Endothelial cell of umbilical vein (primary cell): ENCODE data around the gene EDC3. TPM values are rescaled to one million over a fixed set of nuclear protein-coding genes. Genes with fewer than 3 reads are reported as not detected.

Source experiments
- Bru-seq: library from RNA; stranded (reverse); fragments of 400-500 nt; gene quantifications from one replicate; lab custom pipeline; 2021; lab: Mats Ljungman, UMichigan
- BruChase-seq, 2 experiments: library from RNA; stranded (reverse); fragments of 400-500 nt; gene quantifications; one replicate each; lab custom pipeline; 2021; lab: Mats Ljungman, UMichigan
- BruUV-seq: library from RNA; stranded (reverse); fragments of 400-500 nt; replicated peaks from 2 replicates; lab custom pipeline; 2021; lab: Mats Ljungman, UMichigan
- CTCF ChIA-PET: fragments of 300-600, 350-600 bp; sonication (Branson Sonifier 250); formaldehyde crosslinking; loops from one replicate; lab custom pipeline; 2021; ENCODE audit warnings: antibody characterized with exemption, inconsistent platforms; lab: Charles Lee
- POLR2A ChIA-PET: fragments of 300-600, 350-600 bp; sonication (Branson Sonifier 250); formaldehyde crosslinking; loops from one replicate; lab custom pipeline; 2021; ENCODE audit warnings: antibody characterized with exemption, inconsistent platforms; lab: Charles Lee
- DNase-seq: peaks from one replicate; pipeline ENCODE4 v3.0.0-alpha.2; 2011; ENCODE audit warnings: low read depth, low spot score
- FAIRE-seq: peaks from 2 replicates; lab custom pipeline; 2011; peaks lifted over from hg19 to GRCh38; lab: Jason Lieb, UNC
- H2AFZ ChIP-seq: 2 replicates; pipeline ENCODE4 v1.6.0; 2012; ENCODE audit warnings: low read depth, low read length, control low read depth, inconsistent platforms
- H3K27ac ChIP-seq: 2 replicates; pipeline ENCODE4 v1.5.1; 2011; ENCODE audit warnings: low read depth, mild to moderate bottlenecking, control low read depth, low read length, moderate library complexity; ENCODE audit not compliant: insufficient read depth
- H3K27me3 ChIP-seq, 2 experiments: 2 replicates each; pipeline versions ENCODE4 v1.6.0 to v1.6.1; 2011; ENCODE audit warnings: low read length in 2 of 2, mixed read lengths in 1 of 2; ENCODE audit not compliant: control insufficient read depth in 2 of 2, insufficient read depth in 2 of 2
- H3K36me3 ChIP-seq, 2 experiments: 2 replicates in 1 of 2; 3 replicates in 1 of 2; pipeline ENCODE4 v1.5.1; 2011; ENCODE audit warnings: low read length in 2 of 2, mild to moderate bottlenecking in 1 of 2, moderate library complexity in 1 of 2; ENCODE audit not compliant: control insufficient read depth in 2 of 2, insufficient read depth in 2 of 2; ENCODE audit errors: extremely low read depth in 1 of 2
- H3K4me1 ChIP-seq: 3 replicates; pipeline ENCODE4 v1.5.1; 2011; ENCODE audit warnings: mild to moderate bottlenecking, low read length; ENCODE audit not compliant: control insufficient read depth, insufficient read depth; ENCODE audit errors: extremely low read depth
- H3K4me2 ChIP-seq: 2 replicates; pipeline ENCODE4 v1.6.1; 2011; ENCODE audit warnings: low read length, control low read depth, mixed read lengths; ENCODE audit not compliant: insufficient read depth
- H3K4me3 ChIP-seq, 3 experiments: fragments of 200-600 bp in 1 of 3; sonication (generic), shearing (Covaris generic) in 1 of 3; replicated peaks in 1 of 3; 2 replicates each; pipeline ENCODE4 v1.5.1; 2011 to 2016; ENCODE audit warnings: control low read depth in 3 of 3, low read length in 3 of 3, mild to moderate bottlenecking in 2 of 3, inconsistent platforms in 1 of 3, low read depth in 1 of 3, moderate library complexity in 1 of 3; ENCODE audit not compliant: insufficient read depth in 1 of 3
- H3K79me2 ChIP-seq: 2 replicates; pipeline ENCODE4 v1.6.0; 2012; ENCODE audit warnings: low read length, inconsistent platforms; ENCODE audit not compliant: control insufficient read depth, insufficient read depth
- H3K9ac ChIP-seq: replicated peaks from 2 replicates; pipeline ENCODE3; 2011; ENCODE audit warnings: low read length, control low read depth; ENCODE audit not compliant: insufficient read depth; ENCODE audit errors: extremely low read depth
- H3K9me1 ChIP-seq: replicated peaks from 3 replicates; pipeline ENCODE4 v1.6.0; 2011; ENCODE audit warnings: mild to moderate bottlenecking, low read length; ENCODE audit not compliant: control insufficient read depth, insufficient read depth; ENCODE audit errors: extremely low read depth
- H3K9me3 ChIP-seq: replicated peaks from 2 replicates; pipeline ENCODE4 v1.5.1; 2012; ENCODE audit warnings: low read length, inconsistent platforms; ENCODE audit not compliant: control insufficient read depth, insufficient read depth
- H4K20me1 ChIP-seq: replicated peaks from 2 replicates; pipeline ENCODE3; 2011; ENCODE audit warnings: mild to moderate bottlenecking, low read length; ENCODE audit not compliant: control insufficient read depth, insufficient read depth; ENCODE audit errors: extremely low read depth
- GATA2 ChIP-seq: IDR thresholded peaks from 2 replicates; pipeline ENCODE4 v1.7.0; 2011; ENCODE audit warnings: low read depth, mild to moderate bottlenecking, moderate library complexity, mixed read lengths, low read length; ENCODE audit not compliant: insufficient read length, insufficient read depth
- POLR2A ChIP-seq: IDR thresholded peaks from 2 replicates; pipeline ENCODE4 v1.6.1; 2012; ENCODE audit warnings: low read depth, mild to moderate bottlenecking, control low read depth, low read length
- POLR2AphosphoS5 ChIP-seq: IDR thresholded peaks from 2 replicates; pipeline ENCODE4 v1.6.1; 2012; ENCODE audit warnings: low read depth, mild to moderate bottlenecking, control low read depth, low read length, moderate library complexity; ENCODE audit not compliant: insufficient read depth
- dilution Hi-C: fragments of 300-500 bp; cut with MboI; formaldehyde crosslinking; loops from one replicate; pipeline ENCODE4 v1.15.0; 2019; ENCODE audit warnings: low sequenced_read_pairs; ENCODE audit not compliant: extremely low pct_ligation_motif_present
- intact Hi-C: fragments of 100-400 bp; cut with micrococcal nuclease; formaldehyde crosslinking; loops from one replicate; pipeline ENCODE4 v1.10.0; 2022
- long read RNA-seq: library from polyadenylated mRNA; stranded (forward); transcript quantifications from one replicate; pipeline ENCODE4 v2.0.0, GENCODE V29; 2021
- polyA minus RNA-seq, 3 experiments: library from RNA; depleted of rRNA, polyadenylated mRNA; stranded (reverse); fragments of >200 nt; gene quantifications; 1 replicate in 1 of 3; 2 replicates in 2 of 3; pipeline ENCODE4 v1.2.3, GENCODE V29; 2011
- polyA plus RNA-seq, 4 experiments: library from polyadenylated mRNA; depleted of rRNA in 3 of 4; stranded (reverse) in 3 of 4; unstranded in 1 of 4; fragments of >200 nt; gene quantifications; 2 replicates each; pipeline versions ENCODE4 v1.2.1 to v1.2.3, GENCODE V29; 2011 to 2012; ENCODE audit warnings: missing spikeins in 1 of 4
- total RNA-seq: library from RNA; stranded (reverse); gene quantifications from 2 replicates; pipeline ENCODE4 v1.2.3, GENCODE V29; 2021
- TF ChIP-seq, protein P1 (sequence below): IDR thresholded peaks from 2 replicates; pipeline ENCODE4 v1.6.1; 2011; ENCODE audit not compliant: insufficient read depth, insufficient read length

The EDC3 gene
- total RNA-seq (52.7 and 56.5 TPM in 2 replicates), polyA plus RNA-seq (55.9 and 61.1 TPM in 2 replicates), polyA minus RNA-seq (126 and 146 TPM in 2 replicates), Bru-seq, nascent RNA (percentile 74 among the genes with signal in this experiment), BruChase-seq, experiment 1, labeled RNA remaining after a 6-hour chase (percentile 74 among the genes with signal in this experiment), BruChase-seq, experiment 2, labeled RNA remaining after a 2-hour chase (percentile 78 among the genes with signal in this experiment)
- polyA plus RNA-seq (2011; cell fraction: cytosol; rRNA removed) = 39.7 and 40.6 TPM in 2 replicates
- 83.4 and 98.0 TPM in 2 replicates for polyA plus RNA-seq (2011; cell fraction: nucleus; rRNA removed)
- polyA plus RNA-seq (2012) = 30.9 and 33.4 TPM in 2 replicates
- polyA minus RNA-seq (2011; cell fraction: cytosol; rRNA and poly(A)+ RNA removed) = 41.5 TPM
- 51.3 and 65.7 TPM in 2 replicates for polyA minus RNA-seq (2011; cell fraction: nucleus; rRNA and poly(A)+ RNA removed)
- long read RNA-seq, transcript EDC3-214 (8 exons, 1,825 nt) = minor isoform, 11 of 112 reads
- long read RNA-seq, transcript EDC3-201 (7 exons, 3,763 nt) = major isoform, 56 of 112 reads
- long read RNA-seq, partial matches to known transcripts = 10 of 112 reads
- long read RNA-seq, other reads (novel, unspliced or antisense) = 34 of 112 reads

DNA sequence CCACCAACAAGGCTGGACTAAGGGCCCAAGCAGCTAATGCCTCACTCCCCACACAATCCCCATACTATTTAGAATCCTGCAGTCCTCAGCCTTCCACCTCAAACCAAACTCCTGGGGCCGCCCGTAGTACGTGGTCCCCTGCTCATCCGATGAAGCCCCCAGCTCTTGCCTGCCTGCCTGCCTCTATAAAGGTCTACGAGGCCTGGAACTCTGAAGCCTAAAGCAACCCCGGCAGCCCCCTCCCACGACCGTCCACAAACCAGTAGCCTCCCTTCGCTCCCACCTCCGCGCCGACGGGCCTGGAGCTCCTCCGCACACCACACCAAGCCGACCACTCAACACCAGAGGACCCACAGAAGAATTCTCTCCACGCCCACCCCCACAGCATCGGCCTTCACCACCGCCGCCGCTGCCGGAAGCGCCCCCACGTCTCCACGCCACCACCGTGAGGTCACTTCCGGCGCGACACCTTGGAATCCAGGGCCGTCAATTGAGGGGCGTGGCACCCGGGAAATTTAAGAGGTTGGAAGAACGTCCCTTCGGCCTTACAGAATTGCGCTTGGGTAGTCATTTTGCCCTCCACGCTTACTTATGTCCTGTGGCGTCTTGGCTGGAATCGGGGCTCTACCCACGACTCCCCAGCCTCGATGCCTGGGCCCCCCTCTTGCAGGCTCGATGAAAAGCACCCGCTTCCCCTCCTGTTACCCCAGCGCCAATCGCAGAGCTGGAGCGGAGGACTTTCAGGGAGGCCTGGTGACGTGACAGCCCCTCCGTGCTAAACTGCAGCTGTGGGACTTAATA, at the start of gene EDC3:
EDC3 (minus strand) TSS at position 428 of the 801 bp plus-strand sequence. CDS start 20,900 bp downstream, outside the sequence.
- H3K9ac ChIP-seq = peak within 1 kb of the TSS; percentile 90
- no peaks in the 10 kb centered on the region for H3K9me3 ChIP-seq
- intact Hi-C loops (loop anchor here (2.0 kb wide), 3 partner anchors 21 to 73 kb away; no protein-coding TSS in a partner anchor), dilution Hi-C loops (no loop called here)
- DNase-seq (peak; percentile 84), FAIRE-seq (peak; percentile 89)
- ChIA-PET CTCF (interaction anchor here (1.1 to 1.5 kb wide), 5 partner anchors 14 to 73 kb away, joined by 3 to 4 read pairs (median 3); no protein-coding TSS in a partner anchor), POLR2A (no interaction called here)
- peaks cover 38% of the 10 kb centered on the region for H3K79me2 ChIP-seq
- H2AFZ ChIP-seq = peak within 1 kb of the TSS; percentile 93
- no peaks in the 10 kb centered on the region for H4K20me1 ChIP-seq
- H3K4me2 ChIP-seq = peak within 1 kb of the TSS; percentile 94
- H3K4me3 ChIP-seq = peak within 1 kb of the TSS; percentile 69 to 80 (median 76)
- BruUV-seq = no TSS peak
- no peaks in the 10 kb centered on the region for H3K9me1 ChIP-seq
- H3K4me1 ChIP-seq = peaks cover 15% of the 10 kb centered on the region
- H3K36me3 ChIP-seq = no peaks in the 10 kb centered on the region
- H3K27ac ChIP-seq = peak within 1 kb of the TSS; percentile 77
- H3K27me3 ChIP-seq = no peaks in the 10 kb centered on the region
- TF ChIP-seq, protein P1, sequence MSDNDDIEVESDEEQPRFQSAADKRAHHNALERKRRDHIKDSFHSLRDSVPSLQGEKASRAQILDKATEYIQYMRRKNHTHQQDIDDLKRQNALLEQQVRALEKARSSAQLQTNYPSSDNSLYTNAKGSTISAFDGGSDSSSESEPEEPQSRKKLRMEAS = peak; percentile 18
- TF ChIP-seq POLR2A (peak; percentile 61), POLR2AphosphoS5 (peak; percentile 51), GATA2 (no peak)
